IPS-18c (cell line): ENCODE results near the gene CHSY3.

Experiments used
- H3K4me3 ChIP-seq: 2 replicates; pipeline ENCODE4 v1.7.0; 2013; ENCODE audit warnings: low read depth, mild to moderate bottlenecking, low read length, moderate library complexity; ENCODE audit not compliant: insufficient read depth
- H3K9me3 ChIP-seq: one replicate; pipeline ENCODE4 v1.6.1; 2013; ENCODE audit warnings: mild to moderate bottlenecking, low read length, moderate library complexity; ENCODE audit not compliant: control insufficient read depth, insufficient read depth

CHSY3 gene

DNA sequence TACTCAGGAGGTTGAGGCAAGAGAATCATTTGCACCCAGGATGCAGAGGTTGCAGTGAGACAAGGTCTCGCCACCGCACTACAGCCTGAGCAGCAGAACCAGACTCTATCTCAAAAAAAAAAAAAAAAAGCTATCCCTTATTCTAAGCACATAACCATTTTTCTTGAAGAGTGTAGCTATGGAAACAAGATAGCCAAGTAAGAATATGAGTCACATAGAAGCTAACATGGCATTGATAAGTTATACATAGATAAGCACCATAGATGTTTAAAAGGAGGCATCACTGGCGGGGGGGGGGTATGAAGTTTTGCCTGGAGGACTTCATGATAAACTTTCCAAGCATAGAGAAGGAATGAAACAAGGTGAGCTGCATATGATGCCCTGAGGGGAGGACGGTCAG is 26.0 kb downstream of the CHSY3 start:
- H3K4me3 ChIP-seq = no peak overlapping the region
- no peaks in the 10 kb centered on the region for H3K9me3 ChIP-seq

DNA sequence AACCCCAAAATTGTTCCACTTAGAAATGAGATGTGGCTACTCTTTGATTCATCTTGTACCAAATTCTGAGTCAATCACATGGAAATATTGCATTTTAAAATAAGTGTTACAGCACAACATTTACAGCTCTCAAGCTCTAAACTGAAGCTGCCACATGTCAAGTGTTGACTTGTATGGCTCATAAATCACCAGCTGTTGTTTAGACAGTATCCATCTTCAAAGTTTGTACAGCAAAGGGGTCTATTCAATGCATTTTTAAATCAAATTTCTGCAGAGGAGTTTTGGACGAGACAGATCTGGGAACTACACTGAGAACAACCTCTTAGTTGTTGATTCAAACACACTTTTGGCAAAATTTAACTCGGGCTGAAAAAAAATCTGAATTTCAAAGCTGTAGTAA is 31.4 kb downstream of the CHSY3 start:
- Histone ChIP-seq H3K9me3 (no peaks in the 10 kb centered on the region), H3K4me3 (no peak overlapping the region)

DNA sequence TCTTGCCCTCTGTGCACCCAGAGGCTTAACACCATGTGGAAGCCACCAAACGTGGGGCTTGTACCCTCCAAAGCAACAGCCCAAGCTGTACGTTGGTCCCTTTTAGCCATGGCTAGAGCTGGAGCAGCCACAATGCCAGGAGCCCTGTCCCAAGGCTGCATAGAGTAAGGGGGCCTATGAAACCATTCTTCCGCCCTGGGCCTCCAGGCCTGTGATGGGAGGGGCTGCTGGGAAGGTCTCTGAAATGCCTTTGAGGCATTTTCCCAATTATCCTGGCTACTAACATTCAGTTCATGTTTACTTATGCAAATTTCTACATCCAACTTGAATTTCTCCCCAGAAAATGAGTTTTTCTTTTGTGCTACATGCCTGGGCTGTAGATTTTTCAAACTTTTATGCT is 33.8 kb downstream of the CHSY3 start:
- no peak overlapping the region for H3K4me3 ChIP-seq

DNA sequence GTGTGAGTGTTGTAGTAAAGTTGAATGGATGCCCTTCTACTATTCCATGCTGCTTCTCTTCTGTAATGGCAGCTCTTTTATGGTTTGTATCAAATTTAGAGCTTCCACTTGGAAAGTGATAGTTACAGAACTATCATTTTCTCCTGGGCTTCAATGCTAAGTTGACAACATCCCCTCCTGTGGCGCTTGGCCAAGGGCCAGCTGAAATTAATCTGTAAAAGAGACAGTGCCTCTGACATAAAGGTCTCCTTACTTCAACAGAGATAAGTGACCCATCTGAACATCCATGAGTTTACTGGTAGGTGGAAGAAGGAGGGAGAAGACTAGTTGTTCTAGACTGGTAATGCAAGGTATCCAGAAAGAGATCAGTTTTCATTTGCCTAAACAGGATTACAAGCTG is 39.7 kb downstream of the CHSY3 start:
- Histone ChIP-seq H3K4me3 (no peak overlapping the region), H3K9me3 (no peaks in the 10 kb centered on the region)

More for the DNA sequence above, 33.8 kb downstream of the CHSY3 start:
- no peaks in the 10 kb centered on the region for H3K9me3 ChIP-seq

DNA sequence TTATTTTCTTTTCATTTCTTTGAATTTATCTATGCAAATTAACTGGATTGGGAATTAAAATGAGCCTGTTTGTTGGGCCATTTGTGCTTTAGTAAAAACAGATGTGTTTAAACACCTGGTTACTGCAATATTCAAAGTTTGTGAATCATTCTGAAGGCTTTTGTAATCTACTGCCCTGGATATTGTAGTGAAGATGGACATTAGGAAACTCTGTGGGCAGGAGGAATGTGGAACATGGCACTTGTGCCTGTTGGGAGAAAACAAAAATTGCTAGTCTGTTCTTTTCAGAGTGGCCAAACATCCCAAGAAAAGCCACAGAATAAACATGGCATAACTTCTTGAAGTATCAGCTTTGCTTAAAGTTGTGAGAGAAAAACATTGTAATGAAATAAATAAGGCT is 40.8 kb downstream of the CHSY3 start:
- Histone ChIP-seq H3K4me3 (no peak overlapping the region), H3K9me3 (no peaks in the 10 kb centered on the region)

DNA sequence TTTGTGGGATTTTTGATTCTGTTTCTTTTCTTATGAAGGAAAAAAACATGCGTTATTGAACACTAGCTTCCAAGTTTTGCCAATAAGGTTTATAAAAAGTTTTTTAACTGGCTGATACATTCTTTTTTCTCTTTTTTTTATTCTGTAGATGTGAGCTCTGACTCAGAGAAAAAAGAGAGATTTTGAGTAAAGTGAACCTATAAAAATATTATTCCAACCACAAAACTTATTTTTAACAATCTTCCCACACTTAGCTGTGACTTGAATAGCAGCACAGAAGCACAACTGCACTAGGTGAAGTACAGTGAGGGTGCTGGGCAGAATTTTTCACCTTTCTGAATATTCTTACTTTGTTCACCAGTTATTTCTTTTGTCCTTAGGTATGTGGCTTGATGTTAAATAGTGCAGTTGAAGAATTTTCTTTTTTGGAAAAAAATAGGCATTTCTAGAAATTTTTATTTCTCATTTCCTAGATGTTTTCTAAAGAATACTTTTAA is 41.6 kb downstream of the CHSY3 start:
- Histone ChIP-seq H3K4me3 (no peak overlapping the region), H3K9me3 (no peaks in the 10 kb centered on the region)

DNA sequence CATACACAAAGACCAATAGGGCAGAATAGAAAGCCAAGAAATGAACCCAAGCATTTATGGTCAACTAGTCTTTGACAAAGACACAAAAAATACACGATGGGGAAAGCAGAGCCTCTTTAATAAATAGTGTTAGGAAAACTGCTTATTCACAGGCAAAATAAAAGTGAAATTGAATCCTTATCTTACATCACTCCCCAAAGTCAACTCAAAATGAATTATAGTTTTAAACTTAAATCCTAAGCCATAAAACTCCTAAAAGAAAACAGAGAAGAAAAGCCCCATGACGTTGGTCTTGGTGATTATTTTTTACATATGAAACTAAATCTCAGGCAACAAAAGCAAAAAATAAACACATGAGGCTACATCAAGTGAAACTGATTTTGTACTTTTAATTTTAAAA is 46.8 kb downstream of the CHSY3 start:
- Histone ChIP-seq H3K4me3 (no peak overlapping the region), H3K9me3 (no peaks in the 10 kb centered on the region)

DNA sequence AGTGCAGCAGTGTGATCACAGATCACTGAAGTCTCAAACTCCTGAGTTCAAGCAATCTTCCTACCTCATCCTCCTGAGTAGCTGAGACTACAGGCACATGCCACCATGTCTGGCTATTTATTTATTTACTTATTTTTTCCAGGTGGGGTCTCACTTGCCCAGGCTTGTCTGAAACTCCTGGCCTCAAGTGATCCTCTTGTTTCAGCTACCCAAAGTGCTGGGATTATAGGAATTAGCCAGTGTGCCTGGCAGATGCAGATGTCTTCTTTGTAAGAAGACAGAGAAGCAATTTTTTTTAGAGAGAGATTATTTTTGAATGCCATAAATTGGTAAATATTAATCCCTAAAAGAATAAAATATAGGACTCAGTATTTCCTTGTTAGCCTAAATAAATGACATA is 54.3 kb downstream of the CHSY3 start:
- Histone ChIP-seq H3K4me3 (no peak overlapping the region), H3K9me3 (no peaks in the 10 kb centered on the region)

DNA sequence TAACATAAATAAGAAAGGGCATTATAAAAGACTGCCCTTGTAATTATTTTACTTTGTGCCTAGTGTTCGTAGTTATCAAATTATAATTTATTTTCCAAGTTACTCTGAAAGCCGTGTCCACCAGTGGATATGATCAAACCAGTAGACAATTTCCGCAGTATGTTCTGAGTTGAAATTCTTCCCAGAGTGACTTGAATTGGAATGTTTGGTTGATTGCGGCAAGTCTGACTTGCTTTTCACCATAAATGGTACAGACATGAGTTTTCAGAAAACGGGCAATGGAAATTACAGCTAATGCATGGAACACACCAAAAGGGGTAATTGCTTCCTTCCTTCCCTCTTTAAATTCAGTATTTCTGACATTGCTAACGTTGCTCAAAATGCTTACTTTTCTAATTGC is 56.6 kb downstream of the CHSY3 start:
- Histone ChIP-seq H3K9me3 (no peaks in the 10 kb centered on the region), H3K4me3 (no peak overlapping the region)

DNA sequence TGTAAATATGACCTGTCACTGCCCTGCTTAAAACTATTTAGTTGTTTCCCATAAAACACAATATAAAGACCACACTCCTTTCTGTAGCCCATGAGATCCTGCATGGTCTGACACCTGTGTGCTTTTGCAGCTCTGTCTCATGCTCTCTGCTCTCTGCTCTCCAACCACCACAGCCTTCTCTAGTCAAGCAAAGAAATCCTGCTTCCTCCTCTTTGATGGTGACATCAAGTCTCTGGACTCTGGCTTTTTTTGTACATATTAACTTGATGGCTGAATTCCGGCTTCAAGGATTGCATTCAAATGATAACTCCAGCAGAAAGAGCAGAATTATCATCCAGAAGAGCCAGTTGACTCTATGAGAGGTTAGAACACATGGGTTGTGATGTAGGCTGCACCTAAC is 58.2 kb downstream of the CHSY3 start:
- Histone ChIP-seq H3K9me3 (no peaks in the 10 kb centered on the region), H3K4me3 (no peak overlapping the region)

DNA sequence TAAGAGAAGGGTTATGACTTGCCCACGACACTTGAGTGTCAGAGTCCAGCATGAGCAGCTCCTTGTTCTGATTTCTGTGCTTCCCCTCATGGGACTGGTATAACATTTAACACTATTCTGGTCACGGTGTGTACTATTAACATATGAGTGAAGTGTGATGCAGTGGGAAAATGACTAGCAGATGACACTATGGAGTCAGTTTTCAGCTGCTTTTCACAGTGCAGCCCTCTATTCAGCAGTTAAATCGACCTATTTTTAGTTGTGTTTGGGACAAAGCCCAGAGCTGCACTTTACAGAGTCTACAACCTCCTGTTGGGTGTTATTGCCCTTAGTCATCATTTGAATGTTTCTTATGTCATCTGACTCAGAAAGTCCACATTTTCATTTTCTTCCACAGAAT is 59.1 kb downstream of the CHSY3 start:
- H3K9me3 ChIP-seq = no peaks in the 10 kb centered on the region

DNA sequence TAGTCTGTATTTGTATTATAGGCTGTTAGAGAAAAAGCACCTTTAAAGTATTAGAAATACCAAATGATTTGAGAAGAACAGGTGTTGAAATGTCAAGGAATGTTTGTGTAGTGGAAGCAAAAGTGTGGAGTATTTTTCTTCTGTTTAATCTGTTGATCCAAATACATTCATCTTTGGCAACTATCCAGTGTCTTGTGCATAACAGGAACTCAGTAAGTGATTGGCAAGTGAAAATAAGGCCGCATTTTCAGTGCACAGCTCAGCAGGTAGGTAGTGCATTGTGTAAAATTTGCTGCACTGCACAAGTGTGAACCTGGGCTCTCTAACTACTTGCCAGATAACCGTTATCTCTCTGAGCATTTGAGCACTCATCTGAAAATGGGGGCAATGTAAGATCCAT is 61.8 kb downstream of the CHSY3 start:
- Histone ChIP-seq H3K4me3 (no peak overlapping the region), H3K9me3 (no peaks in the 10 kb centered on the region)

More for the DNA sequence above, 59.1 kb downstream of the CHSY3 start:
- no peak overlapping the region for H3K4me3 ChIP-seq

DNA sequence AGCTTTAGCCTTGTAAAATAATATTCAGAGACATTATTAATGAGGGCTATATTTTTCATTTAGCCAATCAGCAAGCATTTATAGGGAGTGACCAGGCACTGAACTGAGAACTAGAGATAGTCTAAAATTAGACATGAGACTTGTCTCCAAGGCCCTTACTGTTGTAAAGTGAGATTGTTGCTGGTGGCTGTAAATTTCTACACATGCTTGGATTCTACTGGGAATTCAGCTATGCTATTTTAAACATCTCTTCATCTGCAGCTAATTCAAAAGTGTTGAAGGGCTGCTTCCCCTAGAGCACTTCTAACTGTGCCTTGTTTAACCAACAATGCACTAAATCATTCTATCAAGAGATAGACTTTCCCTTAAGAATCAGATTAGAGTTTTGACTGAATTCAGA is 67.4 kb downstream of the CHSY3 start:
- Histone ChIP-seq H3K9me3 (no peaks in the 10 kb centered on the region), H3K4me3 (no peak overlapping the region)

DNA sequence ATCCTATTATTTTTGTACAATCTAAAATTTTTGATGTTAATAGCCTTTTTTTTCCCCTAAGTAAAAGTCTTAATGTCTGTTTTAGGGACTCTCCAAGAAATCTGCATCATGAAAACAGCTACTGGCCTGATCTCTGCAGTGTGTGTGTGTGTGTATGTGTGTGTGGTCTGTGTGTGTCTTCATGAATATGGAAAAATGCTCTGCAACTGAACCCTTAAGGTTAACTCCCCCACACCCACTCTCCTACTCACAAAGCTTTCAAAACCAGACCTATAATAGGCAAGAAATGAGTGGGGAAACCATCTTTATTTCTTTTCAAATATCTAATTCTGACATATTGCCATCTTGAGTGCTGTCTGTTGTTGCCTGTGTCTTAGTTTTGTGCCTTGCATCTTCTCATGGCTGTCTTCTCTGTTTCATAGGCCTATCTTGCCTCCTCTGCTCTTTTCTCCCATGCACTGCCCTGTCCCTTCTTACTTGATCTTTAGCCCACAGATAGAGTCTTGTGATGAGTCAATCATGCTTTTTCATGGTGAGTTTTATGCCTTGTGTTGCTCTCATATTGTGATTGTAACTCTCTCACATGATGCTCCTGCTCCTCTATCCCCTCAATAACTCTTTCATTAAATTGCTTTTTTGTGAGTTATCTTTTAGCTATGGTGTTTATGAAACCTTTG is 68.3 kb downstream of the CHSY3 start:
- Histone ChIP-seq H3K4me3 (no peak overlapping the region), H3K9me3 (no peaks in the 10 kb centered on the region)

DNA sequence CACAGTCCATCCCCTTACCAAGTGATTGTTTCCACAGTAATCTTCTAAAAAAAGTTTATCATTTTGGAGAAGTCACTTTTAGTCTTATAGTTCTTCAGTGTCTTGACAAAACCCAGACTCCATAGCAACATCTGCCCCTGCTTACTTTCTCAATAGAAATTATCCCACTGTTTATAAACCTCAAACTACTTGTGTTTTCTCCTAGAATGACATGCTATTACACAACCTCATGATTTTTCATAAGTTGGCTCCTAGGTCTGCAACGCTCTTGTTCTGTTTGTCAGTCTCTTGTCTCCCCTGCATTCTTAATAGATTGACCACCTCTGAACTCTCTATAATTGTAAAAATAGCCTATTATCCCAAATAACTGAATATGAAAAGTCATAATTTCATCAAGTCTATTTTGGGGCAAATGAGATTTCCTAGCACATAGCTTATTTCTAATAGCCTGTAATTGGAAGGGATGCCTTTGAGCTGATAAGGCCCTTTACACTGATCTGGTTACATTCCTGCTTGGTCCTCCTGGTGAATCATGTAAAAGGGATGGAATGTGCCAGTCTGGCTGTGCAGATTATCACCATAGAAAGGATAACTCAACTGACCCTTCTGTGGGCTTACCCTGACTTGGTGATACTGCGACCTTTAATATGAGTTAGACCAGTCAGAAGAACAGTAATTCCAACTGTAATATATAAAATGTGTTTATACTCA is 69.6 kb downstream of the CHSY3 start:
- no peak overlapping the region for H3K4me3 ChIP-seq
- no peaks in the 10 kb centered on the region for H3K9me3 ChIP-seq

DNA sequence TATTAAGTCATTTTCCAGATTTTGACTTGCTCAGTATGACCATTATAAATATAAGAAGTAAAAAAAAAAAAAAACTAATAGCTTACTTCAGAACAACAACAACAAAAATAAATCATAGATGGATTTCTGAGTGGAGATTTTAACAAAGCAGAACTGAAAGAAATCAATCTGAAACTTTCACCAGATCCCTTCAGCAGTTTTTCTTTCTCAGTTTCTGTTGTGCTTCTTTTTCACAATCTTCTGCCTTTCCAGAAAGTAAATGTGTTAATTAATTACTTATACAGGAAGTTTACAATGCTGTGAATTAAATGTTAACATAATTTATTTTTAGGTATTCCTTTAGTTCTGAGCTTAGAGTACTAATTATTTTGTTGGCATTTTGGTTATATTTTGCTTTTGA is 73.5 kb downstream of the CHSY3 start:
- H3K9me3 ChIP-seq = no peaks in the 10 kb centered on the region
- no peak overlapping the region for H3K4me3 ChIP-seq

DNA sequence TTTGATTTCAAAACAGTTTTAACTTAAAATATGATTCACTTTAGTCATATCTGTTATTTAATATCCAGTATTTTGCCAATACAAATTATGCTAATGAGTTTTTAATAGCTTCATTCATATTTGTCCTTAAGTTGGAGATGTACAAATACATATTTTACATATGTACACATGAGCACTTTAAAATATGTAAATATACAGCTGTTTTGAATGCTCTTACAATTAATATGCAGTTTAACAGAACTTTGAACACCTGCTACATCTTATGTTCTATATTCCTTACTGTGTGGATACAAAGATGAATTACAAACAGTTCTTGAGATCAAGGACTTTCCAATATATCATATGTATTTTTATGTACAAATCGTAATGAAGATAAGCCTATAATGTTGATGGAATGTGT is 74.0 kb downstream of the CHSY3 start:
- H3K4me3 ChIP-seq = no peak overlapping the region
- H3K9me3 ChIP-seq = no peaks in the 10 kb centered on the region

DNA sequence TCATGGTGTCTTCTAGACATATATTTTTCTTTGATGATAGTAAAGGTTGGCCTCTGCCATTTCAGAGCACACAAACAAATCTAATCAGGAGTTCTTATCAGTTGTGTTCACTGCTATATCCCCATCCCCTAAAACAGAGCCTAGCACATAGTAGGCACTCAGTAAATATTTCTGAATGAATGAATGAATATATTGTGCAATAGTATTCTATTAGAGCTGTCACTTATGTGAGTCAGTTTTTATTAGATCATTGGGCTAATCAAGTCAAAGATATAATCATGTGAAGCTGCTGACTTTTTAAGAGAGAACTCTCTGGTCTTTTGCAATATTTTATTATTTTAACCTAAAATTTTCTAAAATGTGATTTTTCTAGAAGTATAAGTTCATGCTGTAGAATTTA is 84.2 kb downstream of the CHSY3 start:
- Histone ChIP-seq H3K4me3 (no peak overlapping the region), H3K9me3 (no peaks in the 10 kb centered on the region)

DNA sequence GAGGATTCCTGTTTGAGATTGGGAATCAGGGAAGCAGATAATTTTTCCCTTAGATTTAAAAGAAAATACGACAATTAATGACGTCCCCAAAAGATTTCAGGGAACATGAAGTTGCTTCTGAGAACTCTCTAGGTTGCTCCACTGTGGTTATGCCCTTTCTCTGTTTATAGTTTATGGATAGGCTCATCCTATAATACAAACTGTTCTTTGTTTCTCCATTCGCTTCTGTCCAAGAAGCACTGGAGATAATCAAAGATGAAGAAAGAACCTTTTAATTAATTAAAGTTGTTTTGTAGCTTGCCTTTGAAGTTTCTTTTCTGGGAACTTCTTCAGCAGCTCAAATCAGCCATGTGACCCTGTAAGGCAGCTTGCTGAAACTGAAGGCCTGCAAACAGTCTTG is 87.5 kb downstream of the CHSY3 start:
- no peaks in the 10 kb centered on the region for H3K9me3 ChIP-seq
- H3K4me3 ChIP-seq = no peak overlapping the region
